RPMI8226 (cell line): ENCODE data around the gene AGPAT1.
A peak's percentile ranks its signal among the peaks of the same experiment; 100 is the strongest.
"Not testable (repeated sequence)": the region's sequence is repeated elsewhere in the genome, so short reads cannot be mapped to it uniquely, and the experiment has no call there.

Source experiments
- DNase-seq: peaks from one replicate; pipeline ENCODE4 v3.0.0-alpha.2; 2015

The AGPAT1 gene

DNA sequence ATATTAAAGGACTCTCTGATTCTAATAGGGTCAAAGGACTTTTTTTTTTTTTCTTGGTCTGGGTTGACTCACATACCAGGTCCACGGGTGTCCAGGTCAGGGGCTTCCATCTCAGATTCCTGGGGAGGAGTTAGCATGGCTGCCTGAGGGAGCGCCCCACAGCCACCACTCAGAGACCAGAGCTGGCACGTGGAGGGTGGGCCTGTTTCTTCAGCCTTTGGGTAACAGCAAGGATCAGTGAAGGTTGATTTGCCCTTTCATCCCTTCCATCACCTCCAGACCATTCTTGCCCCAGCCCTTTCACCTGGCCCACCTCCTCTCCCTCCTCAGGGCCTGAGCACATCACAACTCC is 22.4 kb upstream of the AGPAT1 start:
- no peak for DNase-seq

DNA sequence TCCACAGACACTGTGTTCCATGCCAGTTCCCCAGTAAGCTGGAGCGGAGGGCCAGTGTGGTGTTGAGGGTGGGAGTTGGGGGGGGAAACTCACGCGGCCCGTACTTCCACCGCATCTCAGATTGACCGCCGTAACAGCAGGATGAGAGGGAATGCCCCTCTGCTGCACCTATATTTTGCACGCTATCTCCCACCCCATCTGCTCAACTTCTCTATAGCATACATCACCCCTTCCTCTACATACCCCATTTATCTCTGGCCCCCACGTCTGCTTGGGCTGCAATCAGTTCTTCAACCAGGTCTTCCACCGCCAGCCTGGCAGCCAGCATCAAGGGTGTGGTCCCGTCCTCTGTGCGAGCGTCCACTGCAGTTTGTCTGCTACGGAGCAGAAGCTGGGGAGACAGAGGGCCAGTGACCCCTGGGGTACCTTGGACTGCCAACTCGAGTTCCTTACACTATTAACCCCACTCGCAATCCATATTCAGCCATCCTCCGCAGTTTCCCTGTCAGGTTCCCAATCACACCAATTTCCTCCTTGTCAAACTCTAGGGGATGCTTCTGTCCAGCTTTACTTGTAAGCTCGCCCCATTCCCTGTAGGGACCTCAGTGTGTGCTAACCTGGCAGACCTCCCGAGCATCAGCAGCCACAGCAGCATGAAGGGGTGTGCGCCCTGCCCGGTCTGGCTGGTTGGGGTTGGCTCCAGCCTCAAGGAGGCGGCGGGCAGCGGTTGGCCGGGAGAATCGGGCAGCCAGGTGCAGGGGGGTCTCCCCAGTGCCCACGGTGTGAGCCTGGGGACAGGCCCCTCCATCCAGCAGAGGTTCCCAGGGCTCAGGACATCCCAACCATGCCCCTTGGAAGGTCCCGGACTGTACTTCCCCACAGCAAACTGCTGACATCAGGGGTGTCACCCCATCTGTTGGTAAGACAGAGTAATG is 21.1 kb upstream of the AGPAT1 start:
- peak; percentile 31 for DNase-seq

DNA sequence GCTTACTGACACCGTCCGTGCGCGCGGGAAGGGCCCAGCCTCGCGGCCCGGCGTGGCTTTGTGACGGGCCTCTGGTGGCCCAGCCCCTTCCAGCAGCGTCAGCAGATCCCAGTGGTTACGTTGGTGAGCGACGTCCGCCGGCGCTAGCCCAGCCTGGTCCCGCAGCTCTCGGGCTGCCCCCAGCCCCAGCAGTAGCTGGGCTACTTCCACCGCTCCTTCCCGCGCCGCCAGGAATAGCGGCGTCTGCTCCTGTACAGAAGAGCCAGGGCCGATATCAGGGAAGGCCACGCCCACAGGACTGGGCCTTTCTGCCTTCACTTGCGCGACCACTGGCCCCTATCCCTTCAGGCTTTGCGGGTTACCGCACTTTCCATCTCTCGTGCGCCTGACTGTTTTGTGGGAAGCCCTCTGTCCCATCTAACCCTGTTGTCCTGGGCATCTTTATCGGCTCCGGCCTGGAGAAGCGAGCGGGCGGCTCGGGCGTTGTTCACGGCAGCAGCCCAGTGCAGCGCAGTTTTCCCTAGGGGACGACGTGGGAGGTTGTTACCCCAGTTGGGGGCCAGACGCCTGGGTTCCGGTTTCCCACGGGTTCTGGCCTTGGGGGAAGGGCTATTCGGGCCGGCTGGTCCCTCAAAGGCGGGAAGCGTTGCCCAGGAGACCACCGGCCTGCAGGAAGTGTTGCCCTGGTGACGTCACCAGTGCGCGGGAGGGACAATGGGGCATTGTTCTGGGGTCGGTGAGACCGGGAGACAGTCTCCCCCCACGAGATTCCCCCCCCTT is 20.2 kb upstream of the AGPAT1 start:
- peak; percentile 100 for DNase-seq

DNA sequence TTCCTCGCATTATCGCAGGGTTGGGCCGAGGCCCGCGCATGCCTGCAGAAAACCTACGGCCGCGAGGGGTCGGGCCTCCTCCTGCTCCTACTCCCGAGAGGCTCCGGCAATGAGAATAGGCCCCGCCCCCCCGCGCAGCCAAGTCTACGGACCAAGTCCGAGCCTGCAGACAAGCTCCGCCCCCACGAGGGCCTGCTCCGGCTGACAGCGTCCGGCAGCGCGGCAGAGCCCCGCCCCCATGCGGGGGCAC is 19.7 kb upstream of the AGPAT1 start:
- no peak for DNase-seq

DNA sequence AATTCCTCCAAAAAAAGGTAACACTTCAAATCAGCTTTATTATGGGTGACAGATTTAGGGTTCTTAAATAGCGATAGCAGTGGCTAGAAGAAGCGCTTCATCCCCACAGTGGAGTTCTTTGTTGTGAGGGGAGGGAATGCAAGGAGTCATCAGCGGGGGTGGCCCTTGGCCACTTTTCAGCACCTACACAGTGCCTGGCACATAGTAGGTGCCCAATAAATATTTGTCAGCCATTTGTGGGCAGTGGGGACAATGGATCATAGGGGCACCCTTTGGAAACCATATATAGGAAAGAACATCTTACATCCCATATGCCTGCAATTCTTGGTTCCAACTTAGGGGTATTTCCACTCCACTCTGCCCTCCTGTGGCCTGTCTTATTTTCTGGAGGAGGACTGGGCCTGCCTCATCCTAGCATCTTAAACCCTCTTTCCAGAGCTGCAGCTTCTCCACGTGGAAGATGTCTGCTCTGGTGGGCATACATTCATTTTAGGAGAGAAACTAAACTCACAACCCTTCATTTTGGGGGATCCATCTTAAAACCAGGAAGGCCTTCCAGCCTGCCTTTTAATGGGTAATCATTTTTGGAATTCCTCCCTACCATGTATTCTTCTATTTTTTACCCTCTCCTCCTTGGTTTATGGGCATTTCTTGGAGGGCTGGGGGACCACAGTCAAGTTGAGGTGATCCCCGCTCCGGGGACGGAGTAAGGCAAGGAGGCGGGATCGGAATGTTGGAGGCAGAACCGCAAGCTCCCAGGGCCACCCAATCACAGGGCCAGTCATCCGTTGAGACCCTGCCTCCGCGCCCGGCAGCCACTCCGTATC is 19.2 kb upstream of the AGPAT1 start:
- peak; percentile 49 for DNase-seq

DNA sequence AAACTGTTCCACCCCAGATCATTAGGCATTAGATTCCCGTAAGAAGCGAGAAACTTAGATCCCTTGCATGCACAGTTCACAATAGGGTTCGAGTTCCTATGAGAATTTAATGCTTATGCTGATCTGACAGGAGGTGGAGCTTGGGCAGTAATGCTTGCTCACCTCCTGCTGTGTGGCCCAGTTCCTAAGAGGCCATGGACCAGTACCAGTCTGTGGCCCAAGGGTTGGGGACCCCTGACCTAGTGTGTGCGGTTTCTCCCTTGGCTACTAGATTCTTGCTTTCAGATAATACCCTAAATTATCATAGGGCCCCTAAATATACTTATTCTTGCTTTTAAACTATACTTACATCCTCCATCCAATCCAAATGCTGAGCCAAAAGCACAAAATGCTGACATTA is 18.5 kb upstream of the AGPAT1 start:
- no peak for DNase-seq

DNA sequence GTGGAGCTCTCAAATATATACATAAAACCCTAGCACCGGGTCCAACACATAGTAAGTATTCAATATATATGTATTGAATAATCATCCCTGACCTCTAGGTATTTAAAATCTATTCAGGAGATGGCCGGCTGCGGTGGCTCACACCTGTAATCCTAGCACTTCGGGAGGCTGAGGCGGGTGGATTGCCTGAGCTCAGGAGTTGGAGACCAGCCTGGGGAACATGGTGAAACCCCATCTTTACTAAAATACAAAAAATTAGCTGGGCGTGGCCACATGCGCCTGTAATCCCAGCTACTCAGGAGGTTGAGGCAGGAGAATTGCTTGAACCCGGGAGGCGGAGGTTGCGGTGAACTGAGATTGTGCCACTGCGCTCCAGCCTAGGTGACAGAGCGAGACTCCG is 17.2 kb upstream of the AGPAT1 start:
- DNase-seq: not testable (repeated sequence)

DNA sequence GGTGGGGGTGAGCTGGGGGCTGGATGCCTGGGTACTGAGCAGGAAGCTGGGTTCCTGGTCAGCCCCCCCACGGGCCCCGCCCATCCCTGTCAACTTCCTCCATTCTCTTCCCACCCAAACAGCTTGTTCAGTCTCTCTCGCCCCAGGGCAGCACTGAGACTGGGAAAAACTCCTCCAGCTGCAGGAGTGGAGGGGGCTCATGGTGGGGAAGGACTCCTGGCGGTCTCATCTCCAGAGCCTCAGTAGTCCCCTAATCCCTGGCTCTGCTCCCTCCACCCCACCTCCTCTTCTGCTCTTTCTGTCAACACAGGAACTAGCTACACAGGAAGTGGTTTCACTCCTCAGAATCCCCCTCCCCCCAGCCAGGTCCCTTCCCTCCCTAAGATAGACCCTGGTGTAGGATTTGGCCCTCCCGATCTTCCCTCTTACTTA is 16.7 kb upstream of the AGPAT1 start, which contains the start of gene GPSM3:
Gene GPSM3, minus strand, starts transcription at position 36 of the 432 bp plus-strand sequence. CDS start 130 bp downstream, outside the sequence.
- DNase-seq: peak; percentile 60

DNA sequence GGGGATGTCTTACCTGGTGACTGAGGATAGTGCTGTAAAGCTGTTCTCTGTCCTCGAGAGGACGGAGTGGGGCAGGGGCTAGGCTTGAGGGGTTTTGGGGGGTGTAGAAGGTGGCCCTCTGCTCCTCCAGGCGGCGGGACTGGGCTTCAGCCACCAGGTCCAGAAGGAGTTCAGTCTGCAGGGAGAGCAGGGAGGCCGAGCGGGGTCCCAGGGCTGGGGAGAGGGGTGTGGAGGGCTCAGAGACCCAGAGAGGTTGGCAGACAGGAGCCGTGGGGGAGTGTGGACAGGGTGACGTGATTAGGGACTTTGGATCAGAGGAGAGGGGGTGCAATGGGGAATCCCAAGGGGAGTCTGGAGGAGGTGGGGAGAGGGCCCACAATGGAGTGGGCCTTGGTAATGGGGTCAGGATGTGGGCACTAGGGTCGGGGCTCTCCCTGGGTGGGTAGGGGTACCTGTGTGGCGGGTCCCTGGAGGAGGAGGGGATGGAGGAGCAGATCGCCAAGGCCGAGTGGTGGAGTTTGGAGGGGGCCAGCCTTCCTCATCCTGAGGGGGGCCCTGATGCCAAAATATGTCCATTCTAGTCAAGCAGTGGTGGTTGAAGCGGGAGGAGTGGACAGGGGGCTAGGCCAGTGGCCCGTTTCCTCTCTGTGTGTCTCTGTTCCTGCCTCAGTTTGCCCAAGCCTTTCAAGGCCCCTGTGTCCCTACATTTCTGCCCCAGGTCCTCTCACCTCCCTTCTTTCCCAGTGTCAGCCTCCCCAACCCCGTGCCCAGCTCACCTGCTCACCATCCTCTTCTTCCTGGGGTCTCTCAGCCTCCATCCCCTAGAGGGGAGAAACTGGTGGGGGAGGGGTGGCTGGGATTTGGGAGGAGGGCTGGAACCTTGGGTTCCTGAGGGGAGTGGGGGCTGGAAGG is 16.1 kb upstream of the AGPAT1 start:
- no peak for DNase-seq

DNA sequence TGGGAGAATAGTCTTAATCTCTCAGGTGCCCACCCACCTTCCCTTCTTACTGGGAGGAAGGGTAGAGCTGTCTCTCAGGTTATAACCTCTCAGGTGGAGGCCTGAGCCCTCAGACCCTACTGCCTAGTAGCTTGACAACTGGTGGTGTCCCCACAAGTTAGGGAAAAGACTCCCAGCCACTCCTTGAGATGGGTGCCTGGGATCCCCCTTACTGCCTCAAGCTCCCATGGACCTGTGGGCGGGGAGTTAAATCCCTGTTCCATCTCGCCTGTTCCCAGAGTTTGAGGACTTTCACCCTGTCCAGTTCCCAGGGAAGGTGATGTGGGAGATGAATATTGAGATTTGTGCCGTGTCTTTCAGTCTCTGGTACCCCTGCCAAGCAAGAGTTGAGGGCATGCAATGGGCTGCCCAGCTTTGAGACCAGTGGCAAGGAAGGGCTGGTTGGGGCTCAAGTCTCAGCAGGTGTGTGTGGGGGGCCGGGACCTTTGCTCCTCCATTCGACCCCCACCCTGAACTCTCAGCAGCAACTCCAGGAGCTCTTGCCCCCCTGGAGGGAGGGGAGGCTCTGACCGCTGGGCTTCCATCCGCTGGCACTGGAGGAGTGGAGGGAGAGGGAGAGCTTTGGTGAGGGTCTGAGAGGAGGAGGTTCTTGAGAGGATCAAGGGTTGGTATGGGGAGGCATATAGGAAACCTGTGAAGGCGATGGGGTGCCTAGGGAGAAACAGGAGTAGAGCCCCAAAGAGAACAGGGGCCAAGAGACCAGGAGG is 15.2 kb upstream of the AGPAT1 start:
- no peak for DNase-seq

DNA sequence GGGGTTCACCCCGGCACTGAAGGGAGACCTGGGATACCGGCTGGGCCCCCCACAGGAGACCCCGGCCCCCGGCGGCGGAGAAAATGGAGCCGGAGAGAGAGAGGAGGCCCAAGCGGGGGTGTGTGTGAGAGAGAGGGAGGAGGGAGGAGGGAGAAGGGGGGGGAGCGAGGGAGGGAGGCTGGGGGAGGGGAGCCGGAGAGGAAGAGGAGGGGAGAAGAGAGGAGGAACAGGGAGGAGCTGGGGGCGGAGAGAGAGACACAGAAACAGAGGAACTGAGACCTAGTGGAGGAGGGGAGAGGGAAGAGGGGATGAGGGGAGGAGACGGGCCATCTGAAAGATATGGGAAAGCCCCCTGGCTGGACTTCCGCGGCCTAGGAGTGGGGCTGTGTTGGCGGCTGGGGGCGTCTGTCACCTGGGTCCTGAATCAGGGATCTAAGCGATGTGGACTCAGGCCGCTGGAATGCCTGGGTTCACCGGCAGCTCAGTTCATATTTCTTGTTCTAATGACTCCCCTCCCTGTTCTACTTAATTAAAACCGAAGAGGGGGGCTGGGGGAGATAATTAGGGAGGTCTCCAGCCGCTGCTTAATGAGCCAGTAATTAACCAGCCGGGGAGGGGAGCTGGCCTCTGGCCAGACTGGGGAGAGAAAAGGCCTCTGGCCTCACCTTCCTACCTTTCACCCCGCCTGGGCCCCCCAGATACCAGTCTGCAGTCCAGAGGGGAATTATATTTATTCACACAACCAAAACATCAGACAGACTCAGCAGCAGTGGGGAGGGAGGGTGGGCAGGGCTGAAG is 14.4 kb upstream of the AGPAT1 start, which contains the start of gene PBX2:
Gene PBX2, minus strand, starts transcription at position 149 of the 798 bp plus-strand sequence. CDS start 287 bp downstream, outside the sequence.
- DNase-seq: peak; percentile 94

DNA sequence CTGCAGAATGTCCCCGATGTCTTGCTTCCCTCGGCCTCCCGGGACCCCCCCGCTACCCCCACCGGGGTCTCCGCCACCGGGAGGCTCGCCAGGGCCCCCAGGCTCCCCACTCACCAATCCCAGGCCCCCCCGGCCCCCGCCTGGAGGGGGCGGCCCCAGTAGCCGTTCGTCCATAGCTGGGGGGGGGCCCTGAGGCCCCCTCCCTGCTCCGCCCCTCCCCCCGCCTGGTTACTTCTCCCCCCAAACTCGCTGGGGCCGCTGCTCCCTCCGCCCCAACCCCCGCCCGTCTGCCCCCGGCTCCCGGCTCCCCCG is 13.8 kb upstream of the AGPAT1 start:
- no peak for DNase-seq

DNA sequence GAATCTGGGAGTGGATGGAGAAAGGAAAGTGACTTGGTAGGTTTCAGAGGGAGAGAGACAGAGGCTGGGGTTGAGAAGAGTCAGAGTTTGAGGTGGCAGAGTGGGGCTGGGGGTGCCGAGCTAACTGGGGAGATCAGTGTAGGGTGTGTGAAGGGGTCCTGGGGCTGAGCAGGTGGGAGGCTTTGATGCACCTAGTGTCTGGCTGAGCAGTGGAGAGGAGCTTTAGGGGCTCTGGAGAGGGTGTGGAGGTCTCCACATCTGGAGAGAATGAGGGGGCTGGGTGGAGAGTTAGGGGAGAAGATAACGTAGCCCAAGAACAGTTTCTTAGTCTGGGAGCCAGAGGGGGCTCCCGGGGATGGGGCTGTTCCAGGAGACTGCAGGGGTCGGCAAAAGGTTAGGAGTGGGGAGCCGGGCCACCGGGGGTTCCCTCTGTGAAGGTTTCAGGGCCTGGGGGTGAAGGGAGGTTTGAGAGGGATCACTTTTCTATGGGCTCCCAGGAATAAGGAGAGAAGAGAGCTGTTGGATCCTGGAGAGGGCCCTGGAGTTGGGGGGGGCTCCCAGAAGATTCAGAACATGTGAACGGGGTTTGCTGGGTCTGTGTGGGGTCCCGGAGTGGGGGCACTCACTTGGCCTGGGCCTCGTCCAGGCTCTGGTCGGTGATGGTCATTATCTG is 13.3 kb upstream of the AGPAT1 start:
- no peak for DNase-seq

DNA sequence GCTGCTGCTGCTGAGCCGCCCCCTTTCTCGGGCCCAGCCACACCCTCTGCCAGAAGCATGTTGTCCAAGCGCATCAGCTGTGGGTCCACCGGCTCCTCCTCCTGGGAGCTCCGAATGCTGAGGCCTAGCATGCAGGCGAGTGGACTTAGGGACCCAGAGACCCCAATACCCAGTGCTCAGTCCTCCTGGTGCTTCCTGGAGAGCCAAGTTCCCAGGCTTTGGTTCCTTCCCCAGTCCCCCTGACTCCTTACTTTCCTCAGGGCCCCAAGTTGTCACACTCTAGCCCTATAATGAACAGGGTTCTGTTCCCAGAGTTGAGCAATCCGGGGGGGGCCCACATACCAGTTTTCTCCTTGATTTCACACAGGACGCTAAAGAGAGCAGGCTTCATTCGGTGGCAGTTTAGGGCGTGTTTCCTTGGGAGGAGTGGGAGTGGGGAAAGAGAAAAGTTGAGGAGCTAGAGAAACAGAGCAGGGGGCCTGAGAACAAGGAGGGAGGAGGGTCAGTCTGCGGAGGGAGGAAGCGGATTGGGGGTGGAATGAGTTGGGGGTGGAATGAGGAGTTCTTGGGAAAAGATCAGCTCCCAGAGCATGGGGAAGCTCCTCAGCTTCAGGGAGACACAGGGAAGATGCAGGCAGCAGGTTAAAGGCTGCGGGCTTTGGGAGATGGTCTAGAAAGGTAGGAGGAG is 12.6 kb upstream of the AGPAT1 start:
- no peak for DNase-seq

DNA sequence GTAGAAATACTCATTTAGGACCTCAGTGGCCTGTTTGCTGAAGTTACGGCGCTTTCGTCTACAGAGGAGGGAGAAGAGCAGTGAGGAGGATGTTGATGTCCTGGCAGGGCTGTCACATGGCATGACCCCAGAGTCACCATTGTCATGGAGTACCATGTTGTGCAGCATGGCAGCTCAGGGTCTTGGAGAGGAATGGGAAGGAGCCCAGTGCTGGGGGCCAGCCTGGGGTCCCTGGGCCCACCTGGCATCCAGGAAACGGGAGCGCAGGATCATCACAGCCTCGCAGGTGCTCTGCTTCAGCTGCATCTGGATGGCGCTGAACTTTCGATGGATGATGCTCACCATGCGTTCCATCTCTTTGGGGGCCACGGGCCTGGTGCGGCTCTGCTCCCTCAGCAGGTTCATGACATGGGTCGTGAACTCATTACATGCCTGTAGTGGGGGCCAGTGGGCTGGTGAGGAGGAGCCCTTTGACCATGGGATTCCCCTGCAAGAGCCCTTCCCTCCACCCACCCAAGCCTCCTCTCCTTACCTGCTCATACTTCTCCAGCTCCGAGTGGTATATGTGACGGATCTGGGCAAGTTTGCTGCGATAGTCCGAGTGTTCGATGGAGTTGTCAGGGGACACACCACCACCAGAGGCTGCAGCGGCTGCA is 12.0 kb upstream of the AGPAT1 start:
- not testable (repeated sequence) for DNase-seq

DNA sequence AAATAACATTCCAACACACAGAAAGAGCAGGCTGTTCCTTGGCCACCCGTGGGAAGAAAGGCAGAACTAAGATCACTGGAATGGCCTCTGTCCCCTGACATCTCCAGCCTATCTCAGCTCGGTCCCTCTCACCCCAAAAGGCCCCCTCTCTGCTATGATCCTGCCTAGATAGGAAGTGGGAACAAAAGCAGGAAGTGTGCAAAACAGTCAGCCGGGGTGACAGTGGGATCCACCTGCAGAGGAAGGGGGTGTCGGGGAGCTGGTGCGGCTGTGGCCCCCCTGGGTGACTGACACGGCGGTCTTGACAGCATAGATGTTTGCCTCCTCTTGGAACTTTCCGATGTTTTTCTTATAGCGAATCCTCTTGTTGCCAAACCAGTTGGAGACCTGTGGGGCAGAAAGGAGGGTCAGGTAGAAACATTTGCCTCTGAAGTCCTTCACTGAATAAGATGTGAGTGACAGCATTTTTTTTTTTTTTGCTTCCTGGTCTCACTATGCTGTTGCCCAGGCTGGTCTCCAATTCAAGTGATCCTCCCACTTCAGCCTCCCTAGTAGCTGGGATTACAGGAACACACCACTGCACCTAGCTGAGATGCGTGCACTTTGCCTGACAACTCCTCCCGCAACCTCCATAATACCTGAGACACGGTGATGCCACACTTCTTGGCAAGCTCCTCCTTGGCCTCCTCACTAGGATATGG is 11.3 kb upstream of the AGPAT1 start:
- no peak for DNase-seq

DNA sequence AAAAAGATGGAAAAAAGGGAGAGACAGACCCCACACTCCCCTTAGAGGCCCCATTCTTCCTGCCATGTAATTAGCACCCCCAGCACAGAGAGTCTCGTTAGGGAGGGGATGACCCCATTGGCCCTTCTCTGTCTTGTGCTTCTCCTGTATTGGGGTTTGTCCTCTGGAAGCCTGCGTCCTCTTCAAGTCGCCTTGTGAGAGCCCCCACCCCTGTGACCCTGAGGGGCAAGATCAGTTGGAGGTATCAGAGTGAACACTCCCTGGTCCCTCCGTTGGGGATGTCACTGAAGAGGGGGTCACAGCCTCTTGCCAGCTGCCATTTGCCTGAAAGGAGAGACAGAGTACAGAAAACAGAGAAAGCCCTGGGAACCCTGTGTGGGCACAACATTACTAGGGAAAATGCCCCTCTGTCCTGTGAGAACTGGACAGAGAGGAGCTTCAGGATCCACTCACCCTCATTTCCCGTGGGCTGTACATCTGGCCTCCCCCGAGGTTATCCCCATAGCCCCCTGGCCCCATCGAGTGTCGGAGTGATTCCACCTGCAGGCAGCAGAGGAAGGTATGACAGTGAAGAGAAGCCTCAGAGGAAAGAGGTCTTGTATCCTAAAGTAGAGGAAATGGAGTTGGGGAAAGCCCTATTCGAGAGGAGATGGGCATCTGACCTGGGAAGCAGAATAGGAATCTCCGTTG is 10.4 kb upstream of the AGPAT1 start:
- DNase-seq: not testable (repeated sequence)
